Measurements from ENCODE around the gene LTC4S. TPM values are rescaled to one million over a fixed set of nuclear protein-coding genes. Genes with fewer than 3 reads are reported as not detected.

Gene LTC4S
- total and polyA plus RNA-seq, 2 donors (not counting 3 experiments of a cell fraction or from before 2014, with no cell fraction given), result 0.95 to 6.3 TPM

GRCh38 chr5:179777456-179777855 is 16.3 kb upstream of the LTC4S start:
- FAIRE-seq, result no peak
- H3K4me1 ChIP-seq (ENCODE audit: control insufficient read depth, extremely low read depth, insufficient read depth, low read length), result peaks cover 14% of the 10 kb centered on the region
- intact Hi-C loops (cut with micrococcal nuclease) (no loop called here), dilution Hi-C loops (cut with MboI; ENCODE audit: extremely low pct_ligation_motif_present, low sequenced_read_pairs) (no loop called here)
- H3K4me2 ChIP-seq (ENCODE audit: insufficient read depth, low read length), result no peak overlapping the region
- no peaks in the 10 kb centered on the region for H4K20me1 ChIP-seq (replicated peaks; ENCODE audit: control insufficient read depth, extremely low read depth, insufficient read depth, low read length)
- DNase-seq (ENCODE audit: low read depth, low spot score), result no peak
- H3K4me3 ChIP-seq (replicated peaks in 1 of 3; ENCODE audit: insufficient read depth in 1 of 3, low read depth in 1 of 3, low read length in 3 of 3), result no peak overlapping the region
- no peak overlapping the region for H3K9ac ChIP-seq (replicated peaks; ENCODE audit: extremely low read depth, insufficient read depth, low read length)
- no peaks in the 10 kb centered on the region for H3K79me2 ChIP-seq (ENCODE audit: control insufficient read depth, insufficient read depth, low read length)
- no peaks in the 10 kb centered on the region for H3K27me3 ChIP-seq (ENCODE audit: control insufficient read depth in 2 of 2, insufficient read depth in 2 of 2, low read length in 2 of 2)
- no peak overlapping the region for H3K27ac ChIP-seq (ENCODE audit: insufficient read depth, low read depth, low read length)
- no TSS peak for BruUV-seq (replicated peaks)
- H3K9me1 ChIP-seq (replicated peaks; ENCODE audit: control insufficient read depth, extremely low read depth, insufficient read depth, low read length), result no peaks in the 10 kb centered on the region
- H3K36me3 ChIP-seq (ENCODE audit: control insufficient read depth in 2 of 2, extremely low read depth in 1 of 2, insufficient read depth in 2 of 2, low read length in 2 of 2), result peaks cover 3 to 26% of the 10 kb centered on the region in 2 experiments
- no peak overlapping the region for H2AFZ ChIP-seq (ENCODE audit: low read depth, low read length)
- ChIA-PET POLR2A (no interaction called here), CTCF (interaction anchor here (0.6 to 4.8 kb wide), 10 partner anchors 8 to 24 kb away, joined by 3 to 22 read pairs (median 3); no protein-coding TSS in a partner anchor)
- TF ChIP-seq MAX (IDR thresholded peaks at IDR 0.05; ENCODE audit: insufficient read depth, insufficient read length) (no peak), MYC (IDR thresholded peaks at IDR 0.05; ENCODE audit: low read depth, low read length) (no peak), POLR2AphosphoS5 (IDR thresholded peaks at IDR 0.05; ENCODE audit: insufficient read depth, low read depth, low read length) (no peak), CTCF (IDR thresholded peaks at IDR 0.05; ENCODE audit: extremely low read depth in 1 of 2, insufficient read depth in 1 of 2, low read depth in 1 of 2, low read length in 2 of 2) (no peak), JUN (IDR thresholded peaks at IDR 0.05; ENCODE audit: borderline replicate concordance, insufficient read depth, insufficient read length, low read depth) (no peak), FOS (IDR thresholded peaks at IDR 0.05; ENCODE audit: borderline replicate concordance, insufficient read depth, low read length) (no peak), GATA2 (IDR thresholded peaks at IDR 0.05; ENCODE audit: insufficient read depth, insufficient read length, low read depth, low read length) (no peak), POLR2A (IDR thresholded peaks at IDR 0.05; ENCODE audit: low read depth, low read length) (no peak), EZH2 (IDR thresholded peaks at IDR 0.05; ENCODE audit: borderline replicate concordance, low read depth, low read length, severe bottlenecking) (no peak)
- no peaks in the 10 kb centered on the region for H3K9me3 ChIP-seq (replicated peaks; ENCODE audit: control insufficient read depth, insufficient read depth, low read length)

All from endothelial cell of umbilical vein (primary cell).